WERI-Rb-1 (cell line): ENCODE results near the gene APBA2.

Source experiments
- DNase-seq: peaks from one replicate; pipeline ENCODE4 v3.0.0-alpha.2; 2020
- H3K27ac ChIP-seq: fragments of 250-450 bp; sonication (Bioruptor Pico); 2 replicates; pipeline ENCODE4 v1.5.1; 2020; ENCODE audit warnings: mild to moderate bottlenecking, moderate library complexity
- H3K27me3 ChIP-seq: fragments of 250-450 bp; sonication (Bioruptor Pico); 2 replicates; pipeline ENCODE4 v1.5.1; 2021; ENCODE audit warnings: mild to moderate bottlenecking, low read depth, moderate library complexity; ENCODE audit not compliant: insufficient read depth, severe bottlenecking
- H3K36me3 ChIP-seq: fragments of 250-450 bp; sonication (Bioruptor Pico); 2 replicates; pipeline ENCODE4 v1.5.1; 2020; ENCODE audit warnings: mild to moderate bottlenecking, moderate library complexity
- H3K4me3 ChIP-seq: 2 replicates; pipeline ENCODE4 v1.5.1; 2011; ENCODE audit warnings: low read depth, mild to moderate bottlenecking, control low read depth, low read length
- H3K9me3 ChIP-seq: fragments of 250-450 bp; sonication (Bioruptor Pico); 2 replicates; pipeline ENCODE4 v1.5.1; 2021; ENCODE audit warnings: mild to moderate bottlenecking, moderate library complexity; ENCODE audit not compliant: severe bottlenecking
- CTCF ChIP-seq: IDR thresholded peaks from 2 replicates; pipeline ENCODE4 v1.5.1; 2011; ENCODE audit warnings: low read depth, mild to moderate bottlenecking, control low read depth, inconsistent platforms, low read length

APBA2 gene

GRCh38 chr15:28989239-28989830, 103.6 kb downstream of the APBA2 start:
- peak; percentile 19 for DNase-seq
- Histone ChIP-seq H3K4me3 (no peak overlapping the region), H3K9me3 (no peaks in the 10 kb centered on the region), H3K36me3 (no peaks in the 10 kb centered on the region), H3K27me3 (no peaks in the 10 kb centered on the region), H3K27ac (no peak overlapping the region)
- TF ChIP-seq CTCF = peak; percentile 33

- Histone ChIP-seq H3K36me3 (no peaks in the 10 kb centered on the region), H3K4me3 (no peak overlapping the region)
These were observed 104.1 kb downstream of the APBA2 start for GRCh38 chr15:28989896-28990295.

GRCh38 chr15:28990390-28990789, 104.6 kb downstream of the APBA2 start:
- H3K9me3 ChIP-seq = no peaks in the 10 kb centered on the region
- no peak overlapping the region for H3K4me3 ChIP-seq
- TF ChIP-seq CTCF = no peak
- no peak overlapping the region for H3K27ac ChIP-seq
- no peak for DNase-seq
- H3K27me3 ChIP-seq = no peaks in the 10 kb centered on the region
- no peaks in the 10 kb centered on the region for H3K36me3 ChIP-seq

More at GRCh38 chr15:28989896-28990295, 104.1 kb downstream of the APBA2 start:
- H3K27me3 ChIP-seq = no peaks in the 10 kb centered on the region
- DNase-seq = no peak
- TF ChIP-seq CTCF = no peak
- H3K27ac ChIP-seq = no peak overlapping the region
- H3K9me3 ChIP-seq = no peaks in the 10 kb centered on the region

GRCh38 chr15:28991236-28992171, 105.7 kb downstream of the APBA2 start:
- H3K27ac ChIP-seq = no peak overlapping the region
- no peaks in the 10 kb centered on the region for H3K27me3 ChIP-seq
- DNase-seq = no peak
- H3K36me3 ChIP-seq = no peaks in the 10 kb centered on the region
- TF ChIP-seq CTCF = no peak
- H3K4me3 ChIP-seq = no peak overlapping the region
- no peaks in the 10 kb centered on the region for H3K9me3 ChIP-seq

- Histone ChIP-seq H3K36me3 (no peaks in the 10 kb centered on the region), H3K9me3 (no peaks in the 10 kb centered on the region), H3K27ac (no peak overlapping the region), H3K27me3 (no peaks in the 10 kb centered on the region), H3K4me3 (no peak overlapping the region)
- DNase-seq = no peak
- TF ChIP-seq CTCF = no peak
These were observed 106.6 kb downstream of the APBA2 start for GRCh38 chr15:28992336-28992864.
